Choroid plexus epithelial cell (primary cell): ENCODE results near the gene DNAJA4.

Experiments
- DNase-seq: peaks from one replicate; pipeline ENCODE4 v3.0.0-alpha.2; 2010; ENCODE audit warnings: low read depth
- H3K4me3 ChIP-seq: 2 replicates; pipeline ENCODE4 v1.5.1; 2011; ENCODE audit warnings: low read depth, mild to moderate bottlenecking, control low read depth, low read length, moderate library complexity
- TF ChIP-seq, protein P1 (sequence below): conservative IDR thresholded peaks from 2 replicates; pipeline ENCODE4 v1.5.1; 2011; ENCODE audit warnings: low read depth, mild to moderate bottlenecking, control low read depth, inconsistent platforms, low read length, moderate library complexity

The DNAJA4 gene

DNA sequence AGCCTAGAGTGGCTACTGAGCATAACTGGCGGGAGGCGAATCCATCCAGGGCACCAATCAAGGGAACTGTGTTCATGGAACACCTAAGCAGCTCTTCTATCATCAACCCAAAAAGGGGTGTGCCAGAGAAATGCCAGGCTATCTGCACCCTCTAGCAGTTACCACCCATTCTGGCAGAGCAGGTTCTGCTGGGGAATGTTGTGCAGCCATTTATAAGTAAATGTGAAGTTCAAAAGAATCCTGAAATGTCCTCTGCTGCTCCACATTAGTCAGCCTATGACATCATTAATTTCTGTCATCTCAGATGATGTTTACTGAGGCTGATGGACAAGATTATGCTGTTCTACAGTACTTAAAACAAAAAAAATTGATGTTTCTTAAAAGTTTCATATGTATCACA, 27.3 kb downstream of the DNAJA4 start:
- TF ChIP-seq, protein P1, sequence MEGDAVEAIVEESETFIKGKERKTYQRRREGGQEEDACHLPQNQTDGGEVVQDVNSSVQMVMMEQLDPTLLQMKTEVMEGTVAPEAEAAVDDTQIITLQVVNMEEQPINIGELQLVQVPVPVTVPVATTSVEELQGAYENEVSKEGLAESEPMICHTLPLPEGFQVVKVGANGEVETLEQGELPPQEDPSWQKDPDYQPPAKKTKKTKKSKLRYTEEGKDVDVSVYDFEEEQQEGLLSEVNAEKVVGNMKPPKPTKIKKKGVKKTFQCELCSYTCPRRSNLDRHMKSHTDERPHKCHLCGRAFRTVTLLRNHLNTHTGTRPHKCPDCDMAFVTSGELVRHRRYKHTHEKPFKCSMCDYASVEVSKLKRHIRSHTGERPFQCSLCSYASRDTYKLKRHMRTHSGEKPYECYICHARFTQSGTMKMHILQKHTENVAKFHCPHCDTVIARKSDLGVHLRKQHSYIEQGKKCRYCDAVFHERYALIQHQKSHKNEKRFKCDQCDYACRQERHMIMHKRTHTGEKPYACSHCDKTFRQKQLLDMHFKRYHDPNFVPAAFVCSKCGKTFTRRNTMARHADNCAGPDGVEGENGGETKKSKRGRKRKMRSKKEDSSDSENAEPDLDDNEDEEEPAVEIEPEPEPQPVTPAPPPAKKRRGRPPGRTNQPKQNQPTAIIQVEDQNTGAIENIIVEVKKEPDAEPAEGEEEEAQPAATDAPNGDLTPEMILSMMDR: no peak
- no peak overlapping the region for H3K4me3 ChIP-seq
- DNase-seq: no peak

DNA sequence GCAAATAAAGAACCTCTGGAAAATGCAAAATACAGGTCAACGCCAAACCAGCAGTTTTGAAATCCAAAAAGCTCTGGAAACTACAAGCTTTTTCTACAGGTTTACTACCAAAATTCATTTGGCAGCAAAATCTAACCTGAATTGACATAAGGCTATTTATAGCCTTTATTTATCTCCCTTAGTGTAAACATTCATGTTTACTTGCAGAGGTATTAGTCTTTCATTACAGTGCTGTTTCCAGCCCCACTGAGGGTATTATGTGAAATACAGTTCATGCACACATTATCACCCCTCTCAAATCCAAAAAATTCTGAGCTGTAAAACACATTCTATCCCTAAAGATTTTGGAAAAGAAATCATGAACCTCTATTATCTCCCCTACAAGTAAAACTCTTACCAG, 27.9 kb downstream of the DNAJA4 start:
- DNase-seq: no peak
- no peak overlapping the region for H3K4me3 ChIP-seq
- TF ChIP-seq, protein P1: no peak

DNA sequence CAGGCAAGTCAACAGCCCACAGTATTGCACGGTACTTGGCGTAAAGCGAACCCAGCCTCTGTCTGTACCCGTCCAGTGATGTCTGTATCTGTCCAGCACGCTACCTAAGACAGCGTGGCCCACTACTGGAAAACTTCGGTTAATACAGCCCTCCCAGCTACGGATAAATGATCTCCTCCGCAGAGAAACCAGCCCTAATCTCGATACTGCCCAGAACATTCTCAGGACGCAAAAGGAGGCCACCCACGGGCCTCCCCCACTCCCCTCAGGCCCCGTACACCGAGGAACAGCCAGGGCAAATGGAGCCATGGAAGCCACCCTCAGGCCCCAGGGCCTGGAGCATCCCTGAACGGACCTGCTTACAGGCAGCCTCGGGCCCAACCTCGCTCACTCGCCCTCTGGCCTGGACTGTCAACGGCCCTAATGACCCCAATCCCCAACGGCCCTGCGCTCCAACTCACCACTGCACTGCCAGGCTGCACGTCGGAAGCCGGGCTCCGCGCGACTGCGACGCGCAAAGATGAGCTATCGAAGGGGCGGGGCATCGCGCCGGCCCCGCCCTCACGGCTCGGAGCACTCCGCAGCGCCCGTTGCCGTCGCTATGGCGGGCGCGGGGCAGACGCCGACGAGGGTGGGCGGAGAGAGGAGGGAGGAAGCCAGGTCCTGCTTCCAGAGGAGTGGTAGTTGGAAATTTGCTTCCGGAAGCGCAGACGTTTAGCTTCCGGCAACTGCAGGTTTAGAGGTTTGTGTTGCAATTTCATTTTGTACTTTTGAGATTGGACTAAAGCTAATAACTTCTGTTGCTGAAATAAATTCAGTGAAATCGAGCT, 35.0 kb downstream of the DNAJA4 start, which contains the start of gene SKIC8:
Gene SKIC8 (minus strand): TSS at position 509 of the 830 bp plus-strand sequence. CDS start 3,923 bp downstream, outside the sequence.
- DNase-seq: peak; percentile 95
- TF ChIP-seq, protein P1: no peak
- peak within 1 kb of the TSS; percentile 81 for H3K4me3 ChIP-seq

DNA sequence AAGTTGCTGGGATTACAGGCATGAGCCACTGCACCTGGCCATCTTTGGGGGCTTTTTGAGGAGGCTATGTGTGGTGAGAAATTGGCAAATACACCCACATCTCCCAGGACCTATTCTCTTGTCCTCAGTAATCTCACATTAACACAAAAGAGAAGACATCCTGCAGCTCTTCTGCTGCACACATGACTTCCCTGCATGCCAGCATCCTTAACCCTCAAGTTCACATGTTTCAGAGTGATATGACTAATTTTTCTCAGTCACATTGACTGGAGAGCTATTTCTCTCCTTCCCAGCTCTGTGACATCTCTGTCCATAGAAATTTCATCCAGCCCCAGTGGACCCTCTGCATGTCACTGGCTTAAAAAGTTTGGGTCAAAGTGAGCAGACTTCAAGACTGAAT, 37.0 kb downstream of the DNAJA4 start:
- DNase-seq: peak; percentile 50
- TF ChIP-seq, protein P1: no peak
- H3K4me3 ChIP-seq: no peak overlapping the region

DNA sequence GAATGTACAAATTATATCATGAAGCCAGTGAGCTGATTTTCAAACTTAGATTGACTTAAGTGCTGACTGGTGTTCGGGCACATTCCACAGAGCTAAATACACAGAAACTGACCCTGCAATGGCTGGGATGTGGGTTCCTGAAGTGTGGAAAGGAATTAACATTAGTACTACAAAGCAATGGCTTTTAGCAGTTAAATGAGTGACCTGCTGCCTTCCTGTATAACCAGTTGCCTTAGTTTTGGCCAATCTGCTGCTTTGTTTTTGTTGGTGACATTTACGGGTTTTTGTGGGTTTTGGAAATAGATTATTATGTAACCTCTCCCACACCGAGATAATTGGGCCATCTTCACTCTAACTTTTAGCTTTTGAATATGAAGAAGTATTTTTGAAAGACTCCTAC, 37.5 kb downstream of the DNAJA4 start:
- no peak overlapping the region for H3K4me3 ChIP-seq
- TF ChIP-seq, protein P1: no peak
- DNase-seq: peak; percentile 58

DNA sequence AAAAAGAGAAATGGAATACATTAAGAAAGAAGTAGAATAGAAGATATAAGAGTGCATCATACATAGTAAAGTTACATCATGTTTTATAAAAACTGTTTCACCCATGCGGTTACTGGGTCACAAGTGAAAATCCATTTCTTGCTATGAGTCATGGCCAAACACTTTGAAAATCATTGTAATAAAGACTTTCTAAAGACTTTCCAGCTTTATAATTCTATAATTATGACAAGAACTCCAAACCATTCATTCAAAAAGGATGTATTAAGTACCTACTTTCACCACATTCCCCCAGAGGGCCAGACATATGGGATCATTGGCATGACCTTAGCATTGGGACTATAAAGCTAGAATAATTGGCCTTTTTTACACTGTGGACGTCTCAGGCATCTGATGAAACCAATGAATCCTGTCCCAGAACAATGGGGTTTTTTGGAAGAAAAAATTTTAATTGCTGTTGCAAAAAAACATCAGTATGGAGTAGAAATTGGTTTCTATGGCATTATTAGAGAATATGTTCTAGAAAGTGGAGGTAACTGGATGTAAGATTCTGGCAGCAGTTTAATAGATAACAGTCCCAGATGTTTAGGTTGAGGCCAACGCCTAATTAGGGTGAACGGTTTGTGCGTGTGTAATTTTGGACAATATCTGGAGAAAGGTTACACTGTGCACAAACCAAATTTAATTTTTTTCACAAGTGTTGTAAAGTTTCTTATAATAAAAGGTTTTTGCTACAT, 38.4 kb downstream of the DNAJA4 start:
- TF ChIP-seq, protein P1: no peak
- H3K4me3 ChIP-seq: no peak overlapping the region
- peak; percentile 89 for DNase-seq
